Skeletal muscle satellite cell (primary cell): ENCODE measurements around the gene SARNP.
A peak's percentile ranks its signal among the peaks of the same experiment; 100 is the strongest.

Experiments used
- H3K27me3 ChIP-seq: 2 replicates; pipeline ENCODE4 v1.7.0; 2013; ENCODE audit warnings: low read length; ENCODE audit not compliant: control insufficient read depth, insufficient read depth
- H3K36me3 ChIP-seq: 2 replicates; pipeline ENCODE4 v1.7.0; 2013; ENCODE audit warnings: mild to moderate bottlenecking, control low read depth, low read length; ENCODE audit not compliant: insufficient read depth
- H3K4me1 ChIP-seq: 2 replicates; pipeline ENCODE4 v1.7.0; 2013; ENCODE audit warnings: low read length; ENCODE audit not compliant: control insufficient read depth, insufficient read depth
- H3K4me2 ChIP-seq: 2 replicates; pipeline ENCODE4 v1.7.0; 2013; ENCODE audit warnings: mild to moderate bottlenecking, low read length
- H3K4me3 ChIP-seq: 2 replicates; pipeline ENCODE4 v1.7.0; 2013; ENCODE audit warnings: low read length
- H3K9ac ChIP-seq: 2 replicates; pipeline ENCODE4 v1.7.0; 2013; ENCODE audit warnings: mild to moderate bottlenecking, low read depth, low read length, moderate library complexity
- H3K9me3 ChIP-seq: replicated peaks from 2 replicates; pipeline ENCODE4 v1.7.0; 2013; ENCODE audit warnings: mild to moderate bottlenecking, control low read depth, low read length

SARNP gene

DNA sequence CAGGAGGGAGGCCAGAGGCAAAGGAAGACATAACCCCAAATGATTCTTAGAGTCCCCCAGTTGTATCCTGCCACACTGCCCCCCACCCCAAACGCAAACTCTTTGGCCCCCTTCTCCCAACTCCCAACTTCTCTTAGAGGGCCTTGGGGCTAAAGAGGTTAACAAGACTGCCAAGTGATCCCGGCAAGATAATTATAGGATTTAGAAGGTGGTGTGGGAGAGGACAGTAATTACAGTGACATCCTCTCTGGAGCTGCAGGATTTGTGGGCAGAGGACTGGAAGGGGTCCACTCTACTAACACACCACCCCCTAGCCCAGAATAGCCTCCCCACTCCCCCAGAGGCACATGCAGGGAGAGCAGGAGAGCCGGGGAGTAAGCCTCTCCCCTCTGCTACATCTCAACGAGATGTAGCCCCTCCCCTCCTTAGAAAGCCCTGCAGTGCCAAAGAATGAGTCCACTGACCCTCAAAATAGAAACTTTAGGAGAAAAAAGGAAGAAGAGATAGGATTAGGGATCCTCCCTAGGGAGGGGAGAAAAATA, 79.9 kb downstream of the SARNP start:
- H3K4me2 ChIP-seq: peak overlapping the region; percentile 79
- peaks cover 13% of the 10 kb centered on the region for H3K4me1 ChIP-seq
- peak overlapping the region; percentile 69 for H3K4me3 ChIP-seq
- peak overlapping the region; percentile 59 for H3K9ac ChIP-seq
- H3K36me3 ChIP-seq: no peaks in the 10 kb centered on the region
- no peaks in the 10 kb centered on the region for H3K9me3 ChIP-seq
- H3K27me3 ChIP-seq: no peaks in the 10 kb centered on the region

DNA sequence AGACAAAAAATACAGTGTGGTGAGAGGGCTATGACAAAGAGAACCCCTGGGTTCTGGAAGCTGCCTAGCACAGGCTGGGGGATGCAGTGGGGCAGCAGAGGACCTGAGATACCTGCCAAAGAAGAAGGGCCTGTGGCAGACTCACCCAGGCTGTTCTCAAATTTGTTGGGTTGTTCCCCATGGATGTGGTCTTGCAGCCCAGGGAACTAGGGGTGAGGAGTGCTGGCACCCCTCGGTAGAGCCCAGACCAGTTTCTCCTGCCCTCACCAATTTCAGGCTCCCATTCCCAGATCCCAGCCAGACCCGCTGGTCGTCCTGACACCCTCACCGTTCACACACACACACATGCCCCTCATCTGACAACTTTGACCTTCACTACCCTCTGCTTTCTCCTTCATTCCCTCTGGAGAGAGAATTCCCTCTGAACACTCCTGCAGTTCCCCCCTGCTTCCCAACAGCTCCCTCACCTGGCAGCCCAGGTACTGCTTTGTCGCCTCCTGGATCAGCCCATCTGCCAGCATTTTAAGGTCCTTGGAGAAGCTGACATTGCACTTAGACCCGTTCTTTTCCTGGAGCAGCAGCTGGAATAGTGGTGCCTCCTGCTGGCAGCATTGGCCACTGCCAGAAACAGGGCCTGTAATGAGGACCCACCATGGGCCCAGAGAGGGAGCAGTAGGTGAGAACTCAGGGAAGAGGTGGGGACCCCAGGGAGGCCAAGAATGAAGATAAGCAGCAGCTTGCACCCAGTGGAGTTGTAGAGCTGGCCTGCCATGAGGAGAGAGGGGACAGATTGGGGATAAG, 80.5 kb downstream of the SARNP start:
- H3K36me3 ChIP-seq: no peaks in the 10 kb centered on the region
- H3K4me3 ChIP-seq: no peak overlapping the region
- H3K27me3 ChIP-seq: no peaks in the 10 kb centered on the region
- no peak overlapping the region for H3K4me2 ChIP-seq
- H3K4me1 ChIP-seq: peaks cover 10% of the 10 kb centered on the region
- no peak overlapping the region for H3K9ac ChIP-seq
- H3K9me3 ChIP-seq: no peaks in the 10 kb centered on the region

DNA sequence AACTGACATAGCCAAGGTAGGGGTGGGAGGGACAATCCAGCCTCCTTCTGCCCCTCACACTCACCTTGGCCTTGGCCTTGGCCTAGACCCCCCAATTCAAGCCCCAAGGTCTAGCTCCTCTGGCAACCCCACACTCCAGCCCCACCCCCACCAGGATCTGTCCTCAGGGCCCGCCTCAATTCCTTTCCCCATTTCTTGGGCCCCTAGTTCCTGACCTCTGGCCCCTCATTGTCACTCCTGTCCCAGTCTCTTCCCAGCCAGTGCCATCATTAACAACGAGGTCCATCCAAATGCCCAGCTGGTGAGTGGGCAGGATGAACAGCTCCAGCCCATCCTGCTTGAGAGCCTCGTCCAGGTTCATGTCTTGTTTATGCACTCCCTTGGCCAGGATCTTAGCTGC, 81.4 kb downstream of the SARNP start:
- no peaks in the 10 kb centered on the region for H3K9me3 ChIP-seq
- no peaks in the 10 kb centered on the region for H3K36me3 ChIP-seq
- peaks cover 11% of the 10 kb centered on the region for H3K4me1 ChIP-seq
- no peak overlapping the region for H3K9ac ChIP-seq
- H3K4me2 ChIP-seq: no peak overlapping the region
- no peak overlapping the region for H3K4me3 ChIP-seq
- no peaks in the 10 kb centered on the region for H3K27me3 ChIP-seq

DNA sequence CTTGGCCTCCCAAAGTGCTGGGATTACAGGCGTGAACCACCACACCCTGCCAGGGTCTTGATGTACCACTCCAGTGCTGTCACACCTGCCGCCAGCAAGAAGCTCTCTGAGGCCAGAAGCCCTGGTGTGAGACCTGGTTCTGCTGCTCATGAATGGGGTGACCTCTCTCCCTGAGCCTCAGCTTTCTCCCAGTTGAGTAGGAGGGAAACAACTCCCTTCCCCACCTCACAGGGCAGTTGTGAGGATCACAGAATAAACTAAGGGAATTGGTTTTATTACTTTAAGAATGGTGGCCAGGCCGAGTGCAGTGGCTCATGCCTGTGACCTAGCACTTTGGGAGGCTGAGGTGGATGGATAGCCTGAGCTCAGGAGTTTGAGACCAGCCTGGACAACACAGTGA, 82.9 kb downstream of the SARNP start:
- H3K27me3 ChIP-seq: no peaks in the 10 kb centered on the region
- H3K36me3 ChIP-seq: no peaks in the 10 kb centered on the region
- no peak overlapping the region for H3K9ac ChIP-seq
- no peaks in the 10 kb centered on the region for H3K9me3 ChIP-seq
- H3K4me2 ChIP-seq: no peak overlapping the region
- peaks cover 19% of the 10 kb centered on the region for H3K4me1 ChIP-seq
- H3K4me3 ChIP-seq: no peak overlapping the region

DNA sequence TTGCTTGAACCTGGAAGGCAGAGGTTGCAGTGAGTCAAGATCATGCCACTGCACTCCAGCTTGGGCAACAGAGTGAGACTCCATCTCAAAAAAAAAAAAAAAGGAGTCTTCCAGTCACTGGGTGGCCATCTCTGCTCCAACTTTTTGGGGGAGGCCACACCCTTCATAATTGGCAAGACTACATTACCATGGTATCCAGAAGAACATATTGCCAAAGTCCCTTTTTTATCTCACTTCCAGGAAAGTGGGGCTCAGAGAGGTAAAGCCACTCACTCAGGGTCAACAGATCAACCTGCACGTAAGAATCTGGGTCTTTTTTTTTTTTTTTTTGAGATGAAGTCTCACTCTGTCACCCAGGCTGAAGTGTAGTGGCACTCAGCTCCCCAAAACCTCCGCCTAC, 83.7 kb downstream of the SARNP start:
- peaks cover 19% of the 10 kb centered on the region for H3K4me1 ChIP-seq

DNA sequence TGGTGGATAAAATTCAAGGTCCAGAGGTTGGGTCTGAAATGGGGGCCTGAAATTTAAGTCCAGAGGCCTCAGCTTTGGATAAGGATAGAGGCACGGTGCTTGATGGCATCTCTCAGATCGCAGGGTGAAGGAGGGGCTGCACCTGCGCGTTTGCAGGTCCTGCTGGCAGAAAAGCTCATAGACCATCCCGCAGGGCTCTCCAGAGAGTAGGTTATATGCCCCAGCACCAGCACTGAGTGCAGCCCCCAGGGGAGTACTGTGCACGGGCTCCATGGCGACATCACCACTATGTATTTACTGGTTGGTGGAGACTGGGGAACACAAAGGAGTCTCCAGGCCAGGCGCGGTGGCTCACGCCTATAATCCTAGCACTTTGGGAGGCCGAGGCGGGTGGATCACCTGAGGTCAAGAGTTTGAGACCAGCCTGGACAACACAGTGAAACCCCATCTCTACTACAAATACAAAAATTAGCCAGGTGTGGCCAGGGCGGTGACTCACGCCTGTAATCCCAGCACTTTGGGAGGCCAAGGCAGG, 84.4 kb downstream of the SARNP start:
- H3K4me2 ChIP-seq: no peak overlapping the region
- H3K4me3 ChIP-seq: no peak overlapping the region
- no peak overlapping the region for H3K9ac ChIP-seq
- H3K9me3 ChIP-seq: no peaks in the 10 kb centered on the region
- peaks cover under 1% of the 10 kb centered on the region for H3K36me3 ChIP-seq
- no peaks in the 10 kb centered on the region for H3K27me3 ChIP-seq
- peaks cover 17% of the 10 kb centered on the region for H3K4me1 ChIP-seq

More for the DNA sequence above, 83.7 kb downstream of the SARNP start:
- Histone ChIP-seq H3K9me3 (no peaks in the 10 kb centered on the region), H3K27me3 (no peaks in the 10 kb centered on the region), H3K4me2 (no peak overlapping the region), H3K4me3 (no peak overlapping the region), H3K9ac (no peak overlapping the region), H3K36me3 (no peaks in the 10 kb centered on the region)

DNA sequence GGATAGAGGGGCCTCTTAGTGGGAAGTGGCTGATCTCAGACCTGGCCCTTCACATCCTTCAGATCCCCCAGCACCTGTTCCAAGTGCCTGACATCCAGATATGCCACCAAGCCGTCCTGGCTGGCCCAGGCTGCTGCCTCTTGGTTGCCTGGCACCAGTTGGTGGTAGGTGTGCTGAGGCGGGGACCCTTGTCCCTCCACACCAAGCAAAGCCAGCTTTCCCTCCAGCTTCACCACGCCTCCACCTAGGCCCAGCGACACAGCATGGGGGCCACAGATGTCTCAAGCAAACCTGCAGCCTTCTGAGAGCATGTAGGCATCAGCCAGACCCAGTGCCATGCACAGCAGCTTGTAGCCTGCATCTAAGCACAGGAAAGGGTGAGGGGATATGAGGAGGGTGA, 85.2 kb downstream of the SARNP start:
- Histone ChIP-seq H3K27me3 (no peaks in the 10 kb centered on the region), H3K4me3 (no peak overlapping the region), H3K36me3 (peaks cover 8% of the 10 kb centered on the region), H3K9ac (no peak overlapping the region), H3K4me2 (no peak overlapping the region), H3K9me3 (no peaks in the 10 kb centered on the region), H3K4me1 (peaks cover 9% of the 10 kb centered on the region)

DNA sequence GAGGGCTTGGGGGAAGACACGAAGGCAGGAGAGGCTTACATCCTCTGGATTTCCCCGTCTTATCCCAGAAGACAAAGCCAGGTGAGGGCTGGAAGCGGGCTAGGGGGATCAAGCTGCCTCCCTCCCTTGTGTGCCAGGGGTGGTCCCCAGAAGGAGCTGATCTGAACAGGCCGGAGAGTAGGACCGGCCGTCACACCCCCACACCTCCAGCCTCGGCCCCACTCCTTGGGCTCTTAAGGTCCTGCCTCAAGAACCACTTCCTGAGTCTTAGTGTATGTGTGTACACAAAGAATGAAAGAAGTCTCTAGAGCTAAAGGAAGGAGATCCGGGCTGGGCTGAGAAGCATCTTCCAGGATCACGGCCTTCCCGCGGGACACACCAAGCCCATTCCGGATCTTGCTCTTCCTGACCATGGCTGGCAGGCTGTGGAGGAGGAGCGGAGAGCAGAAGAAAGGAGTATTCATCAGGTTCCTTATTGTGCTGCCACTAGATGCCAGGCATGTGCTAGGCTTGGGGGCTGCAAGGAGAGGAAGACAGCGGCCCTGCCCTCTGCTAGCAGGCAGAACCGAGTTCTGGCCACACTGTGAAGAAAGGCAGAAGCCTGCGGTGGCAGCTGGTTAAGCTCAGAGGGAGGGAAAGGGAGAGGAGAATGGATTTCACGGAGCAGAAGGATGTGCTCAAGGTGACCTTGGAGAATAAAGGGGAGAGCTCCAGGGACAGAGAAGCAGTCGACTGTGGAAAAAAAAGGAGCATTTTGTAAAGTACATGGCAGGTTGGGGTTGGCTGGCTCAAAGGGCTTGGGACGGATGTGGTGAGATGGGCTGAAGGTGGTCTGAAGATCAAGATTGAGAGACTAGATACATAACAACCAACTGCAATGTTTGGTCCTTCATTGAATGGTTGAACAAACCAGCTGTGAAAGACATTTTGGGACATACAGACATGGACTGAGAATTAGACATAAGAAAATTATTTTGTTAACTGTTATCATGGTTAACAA, 87.4 kb downstream of the SARNP start:
- Histone ChIP-seq H3K9ac (peak overlapping the region; percentile 95), H3K27me3 (no peaks in the 10 kb centered on the region), H3K4me3 (peak overlapping the region; percentile 81), H3K9me3 (no peaks in the 10 kb centered on the region), H3K36me3 (peaks cover 30% of the 10 kb centered on the region), H3K4me1 (peaks cover 28% of the 10 kb centered on the region), H3K4me2 (peak overlapping the region; percentile 93)

DNA sequence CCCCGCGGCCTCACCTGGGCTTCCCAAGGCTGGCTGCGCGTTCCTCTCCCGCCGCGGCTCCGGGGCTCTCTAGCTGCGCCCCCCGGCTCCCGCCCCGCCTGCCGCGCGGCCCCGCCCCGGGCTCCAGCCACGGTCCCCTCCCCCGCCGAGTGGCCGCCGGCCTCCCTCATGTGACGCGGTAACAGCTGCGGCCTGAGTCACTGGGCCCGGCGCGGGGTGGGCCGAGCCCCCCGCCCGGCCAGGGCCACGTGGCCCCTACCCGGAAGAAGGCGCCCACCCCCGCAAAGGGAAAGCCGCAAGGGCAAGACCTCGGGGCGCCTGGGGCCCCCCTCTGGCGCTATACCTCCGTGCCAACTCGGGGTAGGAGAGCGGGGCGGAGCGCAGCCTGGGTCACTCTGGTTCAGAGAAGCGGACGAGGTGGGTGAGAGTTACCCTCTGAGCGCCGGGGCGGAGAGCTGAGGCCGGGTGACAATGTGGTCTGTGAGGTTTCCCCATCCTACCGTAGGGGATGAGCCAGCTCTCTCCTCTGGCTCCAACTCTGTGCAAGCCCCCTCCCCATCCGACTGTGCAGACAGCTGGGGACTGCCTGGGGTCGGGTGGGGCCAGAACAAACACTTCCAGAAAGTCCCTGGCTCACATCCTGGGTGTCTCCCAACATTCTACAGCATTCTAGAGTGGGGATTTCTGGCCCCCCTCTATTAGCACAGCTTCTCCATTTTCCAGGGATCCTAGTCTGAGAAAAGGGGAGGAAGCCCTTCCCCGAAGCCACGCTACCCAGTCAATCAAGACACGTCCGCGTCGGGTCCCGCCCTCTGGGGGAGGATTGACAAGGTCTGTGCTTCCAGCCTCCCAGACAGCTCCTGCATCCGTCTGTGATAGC, 88.3 kb downstream of the SARNP start, which contains the start of gene CD63:
Gene CD63 (minus strand): TSS at position 71 of the 880 bp plus-strand sequence. CDS start 668 bp downstream, outside the sequence.
- peaks cover 37% of the 10 kb centered on the region for H3K4me1 ChIP-seq
- H3K9ac ChIP-seq: peak within 1 kb of the TSS; percentile 95
- H3K9me3 ChIP-seq: no peaks in the 10 kb centered on the region
- peak within 1 kb of the TSS; percentile 81 for H3K4me3 ChIP-seq
- H3K36me3 ChIP-seq: peaks cover 39% of the 10 kb centered on the region
- H3K4me2 ChIP-seq: peak within 1 kb of the TSS; percentile 98
- no peaks in the 10 kb centered on the region for H3K27me3 ChIP-seq

DNA sequence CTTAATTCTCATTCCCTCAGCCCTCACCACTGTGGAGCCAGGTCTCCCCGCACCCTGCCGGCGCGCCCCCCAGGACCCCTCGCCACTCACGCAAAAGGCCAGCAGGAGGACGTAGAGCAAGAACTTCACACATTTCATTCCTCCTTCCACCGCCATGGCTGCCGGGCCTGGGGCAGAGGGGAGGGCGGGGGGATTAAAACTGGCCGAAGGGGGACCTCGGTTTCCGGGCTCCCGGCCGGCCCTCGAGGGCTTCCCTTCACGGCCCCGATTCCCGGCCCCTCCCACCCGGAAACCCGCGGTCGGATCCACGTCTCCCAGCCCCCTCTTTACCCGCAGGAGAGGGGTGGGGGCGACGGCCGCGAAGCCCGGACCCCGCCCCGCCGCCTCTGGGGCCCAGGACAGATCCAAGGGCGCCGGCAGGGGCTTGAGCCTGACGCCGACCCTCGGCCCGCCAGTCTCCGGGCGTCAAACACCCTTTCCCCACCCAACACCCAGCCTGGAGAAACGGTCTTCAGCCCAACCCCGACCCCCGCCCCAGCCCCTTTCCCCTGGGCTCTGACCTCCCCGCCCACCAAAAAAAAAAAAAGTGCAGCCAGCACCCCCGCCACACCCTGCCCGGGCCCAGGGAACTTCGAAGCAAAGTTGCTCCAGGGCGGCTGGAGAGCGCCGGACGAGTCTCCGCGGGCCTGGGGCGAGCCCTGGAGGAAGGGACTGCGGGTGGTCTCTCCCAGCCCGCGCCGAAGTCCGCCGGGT, 89.2 kb downstream of the SARNP start:
- Histone ChIP-seq H3K4me1 (peaks cover 45% of the 10 kb centered on the region), H3K9ac (peak overlapping the region; percentile 95), H3K4me3 (peak overlapping the region; percentile 81), H3K4me2 (peak overlapping the region; percentile 98), H3K27me3 (no peaks in the 10 kb centered on the region), H3K36me3 (peaks cover 47% of the 10 kb centered on the region), H3K9me3 (no peaks in the 10 kb centered on the region)
